Fibroblast of the aortic adventitia (primary cell): ENCODE measurements around the gene MARCHF5. TPM values are rescaled to one million over a fixed set of nuclear protein-coding genes. Genes with fewer than 3 reads are reported as not detected.
"Not testable (repeated sequence)": the region's sequence is repeated elsewhere in the genome, so short reads cannot be mapped to it uniquely, and the experiment has no call there.

Experiments
- DNase-seq: peaks from one replicate; pipeline ENCODE4 v3.0.0-alpha.2; 2010; ENCODE audit warnings: low read depth
- H3K4me3 ChIP-seq: 2 replicates; pipeline ENCODE4 v1.5.1; 2011; ENCODE audit warnings: low read depth, mild to moderate bottlenecking, control low read depth, low read length, moderate library complexity
- small RNA-seq: library from RNA; depleted of rRNA; stranded (forward); fragments of <200 nt; gene quantifications from one replicate; pipeline ENCODE3, GENCODE V24; 2012
- total RNA-seq: library from RNA; depleted of rRNA; stranded (reverse); fragments of >200 nt; gene quantifications from 2 replicates; pipeline ENCODE4 v1.2.3, GENCODE V29; 2012; ENCODE audit warnings: low replicate concordance
- TF ChIP-seq, protein P1 (sequence below): IDR thresholded peaks from 2 replicates; pipeline ENCODE4 v1.5.1; 2011; ENCODE audit warnings: mild to moderate bottlenecking, low read length, control low read depth, inconsistent platforms; ENCODE audit not compliant: insufficient read depth

MARCHF5 gene
- total RNA-seq, 1 donor, result 14.0 TPM

DNA sequence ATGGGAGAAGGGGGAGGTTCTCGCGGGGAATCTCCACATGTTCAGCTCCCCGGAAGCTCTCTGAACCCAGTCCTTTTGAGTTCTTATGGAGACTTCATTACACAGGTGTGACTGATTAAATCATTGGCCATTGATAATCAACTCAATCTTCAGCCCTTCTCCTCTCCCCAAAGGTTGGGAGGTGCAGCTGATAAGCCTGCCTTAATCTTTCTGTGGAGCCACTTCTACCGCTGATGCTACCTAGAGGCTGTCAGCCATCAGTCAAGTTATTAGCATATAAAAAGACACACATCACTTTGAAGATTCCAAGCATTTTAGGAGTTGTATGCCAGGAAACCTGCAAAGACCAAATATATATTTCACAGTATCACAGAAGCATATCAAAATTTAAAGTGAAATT is 91.7 kb downstream of the MARCHF5 start:
- H3K4me3 ChIP-seq, result no peak overlapping the region
- TF ChIP-seq, protein P1, sequence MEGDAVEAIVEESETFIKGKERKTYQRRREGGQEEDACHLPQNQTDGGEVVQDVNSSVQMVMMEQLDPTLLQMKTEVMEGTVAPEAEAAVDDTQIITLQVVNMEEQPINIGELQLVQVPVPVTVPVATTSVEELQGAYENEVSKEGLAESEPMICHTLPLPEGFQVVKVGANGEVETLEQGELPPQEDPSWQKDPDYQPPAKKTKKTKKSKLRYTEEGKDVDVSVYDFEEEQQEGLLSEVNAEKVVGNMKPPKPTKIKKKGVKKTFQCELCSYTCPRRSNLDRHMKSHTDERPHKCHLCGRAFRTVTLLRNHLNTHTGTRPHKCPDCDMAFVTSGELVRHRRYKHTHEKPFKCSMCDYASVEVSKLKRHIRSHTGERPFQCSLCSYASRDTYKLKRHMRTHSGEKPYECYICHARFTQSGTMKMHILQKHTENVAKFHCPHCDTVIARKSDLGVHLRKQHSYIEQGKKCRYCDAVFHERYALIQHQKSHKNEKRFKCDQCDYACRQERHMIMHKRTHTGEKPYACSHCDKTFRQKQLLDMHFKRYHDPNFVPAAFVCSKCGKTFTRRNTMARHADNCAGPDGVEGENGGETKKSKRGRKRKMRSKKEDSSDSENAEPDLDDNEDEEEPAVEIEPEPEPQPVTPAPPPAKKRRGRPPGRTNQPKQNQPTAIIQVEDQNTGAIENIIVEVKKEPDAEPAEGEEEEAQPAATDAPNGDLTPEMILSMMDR, result no peak
- DNase-seq, result no peak

DNA sequence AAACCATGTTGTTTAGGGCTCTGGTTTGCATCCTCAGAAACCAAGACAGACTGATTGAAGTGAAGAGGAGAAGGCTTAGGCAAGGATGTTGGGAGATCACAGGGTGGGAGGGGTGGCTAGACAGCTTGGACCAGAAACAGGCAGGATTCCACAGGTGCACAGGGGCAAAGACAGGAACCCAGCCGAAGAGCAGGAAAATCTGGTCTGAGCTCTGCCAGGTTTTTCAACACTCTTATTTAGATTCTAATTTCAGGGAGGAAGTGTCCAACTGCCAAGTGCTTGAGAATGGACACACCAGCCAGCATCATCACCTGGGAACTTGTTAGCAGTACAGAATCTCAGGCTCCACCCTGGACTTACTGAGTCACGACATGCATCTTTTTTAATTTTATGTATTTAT is 93.8 kb downstream of the MARCHF5 start:
- no peak overlapping the region for H3K4me3 ChIP-seq
- TF ChIP-seq, protein P1, result no peak
- DNase-seq, result no peak

DNA sequence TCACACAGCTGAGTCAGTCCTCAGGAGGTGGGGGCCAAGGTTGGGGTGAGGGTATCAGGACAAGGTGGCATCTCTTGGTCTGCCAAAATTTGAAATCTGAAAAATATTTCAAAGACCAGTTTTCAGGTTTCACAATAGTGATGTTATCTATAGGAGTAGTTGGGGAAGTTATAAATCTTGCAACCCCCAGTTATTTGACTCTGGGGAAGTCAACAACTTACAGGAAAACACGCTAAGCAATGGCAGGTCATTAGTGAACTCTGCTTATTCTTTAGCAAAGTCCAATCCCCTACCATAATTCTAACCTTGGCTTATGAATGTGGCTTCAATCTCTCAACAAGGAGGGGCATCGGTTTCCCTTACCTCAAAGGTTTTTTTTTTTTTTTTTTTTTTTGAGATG is 94.9 kb downstream of the MARCHF5 start:
- TF ChIP-seq, protein P1, result no peak
- no peak overlapping the region for H3K4me3 ChIP-seq
- DNase-seq, result no peak

DNA sequence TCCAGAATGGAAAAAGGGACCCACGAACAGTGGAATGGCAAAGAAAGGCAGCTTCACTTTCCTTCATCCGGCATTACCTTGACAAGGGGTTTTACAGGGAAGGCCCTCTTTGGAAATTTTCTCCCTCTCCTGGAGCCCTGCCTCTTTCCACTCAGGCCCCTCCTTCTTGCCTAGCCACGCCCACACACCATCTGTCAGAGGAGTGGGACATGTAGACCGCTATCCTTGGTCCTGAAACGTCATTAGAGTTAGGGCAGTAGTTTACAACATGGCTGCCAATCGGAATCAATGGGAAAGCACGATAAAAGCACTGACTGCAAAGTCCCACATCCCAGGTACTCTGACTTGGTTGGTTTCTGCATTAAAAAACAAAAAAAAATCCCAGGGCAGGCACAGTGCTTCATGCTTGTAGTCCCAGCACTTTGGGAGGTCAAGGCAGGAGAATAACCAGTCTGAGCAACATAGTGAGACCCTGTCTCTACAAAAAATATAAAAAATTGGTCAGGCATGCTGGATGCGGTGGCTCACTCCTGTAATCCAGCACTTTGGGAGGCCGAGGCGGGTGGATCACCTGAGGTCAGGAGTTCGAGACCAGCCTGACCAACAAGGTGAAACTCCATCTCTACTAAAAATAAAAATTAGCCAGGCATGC is 96.4 kb downstream of the MARCHF5 start:
- peak; percentile 64 for DNase-seq
- TF ChIP-seq, protein P1, result no peak
- no peak overlapping the region for H3K4me3 ChIP-seq

DNA sequence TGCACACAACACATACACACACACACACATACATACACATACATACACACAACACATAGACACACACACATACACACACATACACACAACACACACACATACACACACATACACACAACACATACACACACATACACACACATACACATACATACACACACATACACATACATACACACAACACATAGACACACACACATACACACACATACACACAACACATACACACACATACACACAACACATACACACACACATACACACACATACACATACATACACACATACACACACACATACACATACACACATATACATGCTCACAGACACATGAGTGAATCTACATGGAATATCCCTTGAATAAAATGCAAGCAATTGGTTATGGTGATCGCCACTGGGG is 102.2 kb downstream of the MARCHF5 start:
- H3K4me3 ChIP-seq, result not testable (repeated sequence)

DNA sequence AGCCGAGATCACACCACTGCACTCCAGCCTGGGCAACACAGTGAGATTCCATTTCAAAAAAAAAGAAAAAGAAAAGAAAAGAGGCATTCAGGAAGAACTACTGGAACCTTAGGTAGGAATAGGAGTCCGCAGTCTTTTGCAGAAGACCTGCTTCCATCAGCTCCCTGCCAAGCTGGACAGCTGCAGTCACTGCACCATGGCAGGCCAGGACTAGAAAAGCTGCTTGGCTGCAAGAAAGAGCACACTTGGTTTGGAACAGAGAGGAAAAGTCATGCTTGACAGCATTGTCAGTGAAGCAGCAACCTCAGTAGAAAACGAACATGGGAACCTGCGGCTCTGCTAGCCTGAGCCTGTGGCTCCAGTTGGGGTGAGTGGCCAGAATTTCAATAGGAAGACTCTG is 104.3 kb downstream of the MARCHF5 start:
- DNase-seq, result no peak
- TF ChIP-seq, protein P1, result no peak
- H3K4me3 ChIP-seq, result no peak overlapping the region

More for the DNA sequence above, 102.2 kb downstream of the MARCHF5 start:
- not testable (repeated sequence) for DNase-seq

DNA sequence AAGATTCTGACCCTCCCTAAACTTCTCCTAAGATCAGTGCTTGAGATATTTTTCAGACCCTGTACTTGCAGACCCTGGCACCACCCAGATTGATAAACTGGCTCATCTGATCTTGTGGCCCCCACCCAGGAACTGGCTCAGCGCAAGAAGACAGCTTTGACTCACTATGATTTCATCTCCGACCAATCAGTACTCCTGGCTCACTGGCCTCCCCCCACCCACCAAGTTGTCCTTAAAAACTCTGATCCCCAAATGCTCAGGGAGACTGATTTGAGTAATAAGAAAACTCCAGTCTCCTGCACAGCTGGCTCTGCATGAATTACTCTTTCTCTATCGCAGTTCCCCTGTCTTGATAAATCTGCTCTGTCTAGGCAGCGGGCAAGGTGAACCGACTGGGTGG is 111.3 kb downstream of the MARCHF5 start:
- H3K4me3 ChIP-seq, DNase-seq: not testable (repeated sequence)

Small RNA genes lying within 50 kb of the gene (small RNA-seq; reads per million reads assigned to genes)
- not detected for gene RF00019
- gene RNY3P12, result not detected

Other genes with a start within 250 kb of the MARCHF5 start
- gene CPEB3, start 89 bp upstream of the MARCHF5 start, total RNA-seq, result 0.99 and 1.7 TPM in 2 replicates